ENCODE data around the gene MYO7B. TPM values are rescaled to one million over a fixed set of nuclear protein-coding genes. Genes with fewer than 3 reads are reported as not detected.

MYO7B gene
- polyA plus RNA-seq, 1 of the 3 experiments (the other 2 are of a cell fraction) = 0.08 TPM

DNA sequence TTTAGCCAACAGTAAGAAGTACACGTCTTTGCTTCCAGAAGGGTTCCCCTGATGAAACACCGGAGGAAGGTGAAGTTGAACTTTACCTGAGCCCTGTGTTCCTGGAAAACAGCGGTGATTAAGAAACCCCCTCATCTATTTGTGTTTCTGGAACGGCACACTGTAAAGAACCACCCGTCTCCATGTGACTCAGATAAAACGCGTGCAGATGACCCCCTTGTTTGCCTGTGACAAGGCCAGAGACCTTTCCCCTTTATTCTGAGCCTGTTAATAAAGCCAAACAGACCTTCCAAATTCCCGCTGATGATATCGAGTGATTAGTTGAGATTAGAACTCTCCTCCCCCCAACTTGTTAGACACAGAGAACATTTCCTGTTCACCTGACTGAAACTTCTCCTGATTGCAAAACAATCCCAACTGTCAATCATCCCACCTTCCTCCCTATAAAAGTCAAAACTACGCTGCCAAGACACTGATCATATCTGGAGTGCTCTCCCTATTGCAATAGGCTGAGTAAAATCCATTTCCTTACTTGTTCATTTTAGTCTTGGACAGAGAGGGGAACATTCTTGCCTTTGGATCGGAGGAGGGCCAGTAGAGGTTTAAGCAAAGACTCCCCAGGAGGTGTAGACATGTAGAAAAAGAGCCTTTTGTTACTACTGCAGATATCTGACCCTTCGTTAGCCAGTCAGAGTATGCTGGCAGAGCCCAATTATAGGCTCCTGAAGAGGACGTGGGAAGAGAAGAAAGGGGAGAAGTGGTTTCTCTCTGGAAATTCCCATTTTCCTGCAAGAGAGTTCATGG, 8.3 kb upstream of the MYO7B start:
- no peaks in the 10 kb centered on the region; the same call in 1 of the 2 replicates for H3K27me3 ChIP-seq (ENCODE audit: insufficient read depth)
- H3K4me3 ChIP-seq (ENCODE audit: low read depth in 2 of 2, low read length in 1 of 2) = peak overlapping the region; percentile 76 to 94
- ChIA-PET POLR2A (interaction anchor here (0.6 to 1.9 kb wide), 6 partner anchors 13 to 174 kb away, joined by 3 to 7 read pairs (median 4); partner anchors contain the start of gene SFT2D3), CTCF (interaction anchor here (0.8 to 1.6 kb wide), 7 partner anchors 9 to 203 kb away, joined by 3 to 10 read pairs (median 3); partner anchors contain the start of gene LIMS2)
- no peaks in the 10 kb centered on the region for H3F3A ChIP-seq (replicated peaks; ENCODE audit: insufficient read depth)
- H3K79me2 ChIP-seq (ENCODE audit: insufficient read depth) = peaks cover 40% of the 10 kb centered on the region
- peak overlapping the region; percentile 81 for H3K4me2 ChIP-seq
- peak overlapping the region; percentile 98 for H3K9ac ChIP-seq
- DNase-seq = peak; percentile 44
- TF ChIP-seq RFX5 (IDR thresholded peaks at IDR 0.05; ENCODE audit: low read length) (no peak), ZBTB33 (IDR thresholded peaks at IDR 0.05; ENCODE audit: borderline replicate concordance, low read depth) (0 out of 2 replicates have a peak, but pooled peaks have one; percentile 3), EZH2phosphoT487 (IDR thresholded peaks at IDR 0.05; ENCODE audit: borderline replicate concordance, low read depth) (no peak), SIN3A (IDR thresholded peaks at IDR 0.05; ENCODE audit: borderline replicate concordance, low read depth, low read length) (no peak), POLR2AphosphoS5 (IDR thresholded peaks at IDR 0.05; ENCODE audit: low read depth, low read length) (no peak), GATA2 (CRISPR knock-in tag; IDR thresholded peaks at IDR 0.05) (no peak; the same call in 1 of the 2 replicates), JUND (IDR thresholded peaks at IDR 0.05) (no peak), EP300 (IDR thresholded peaks at IDR 0.05; ENCODE audit: borderline replicate concordance in 1 of 2, low read depth in 1 of 2, low read length in 1 of 2) (no peak), TAF1 (IDR thresholded peaks at IDR 0.05; ENCODE audit: borderline replicate concordance, low read depth, low read length) (no peak), ELF1 (IDR thresholded peaks at IDR 0.05) (no peak), NRF1 (IDR thresholded peaks at IDR 0.05; ENCODE audit: low read depth, low read length) (no peak)
- TF ChIP-seq, protein P1, sequence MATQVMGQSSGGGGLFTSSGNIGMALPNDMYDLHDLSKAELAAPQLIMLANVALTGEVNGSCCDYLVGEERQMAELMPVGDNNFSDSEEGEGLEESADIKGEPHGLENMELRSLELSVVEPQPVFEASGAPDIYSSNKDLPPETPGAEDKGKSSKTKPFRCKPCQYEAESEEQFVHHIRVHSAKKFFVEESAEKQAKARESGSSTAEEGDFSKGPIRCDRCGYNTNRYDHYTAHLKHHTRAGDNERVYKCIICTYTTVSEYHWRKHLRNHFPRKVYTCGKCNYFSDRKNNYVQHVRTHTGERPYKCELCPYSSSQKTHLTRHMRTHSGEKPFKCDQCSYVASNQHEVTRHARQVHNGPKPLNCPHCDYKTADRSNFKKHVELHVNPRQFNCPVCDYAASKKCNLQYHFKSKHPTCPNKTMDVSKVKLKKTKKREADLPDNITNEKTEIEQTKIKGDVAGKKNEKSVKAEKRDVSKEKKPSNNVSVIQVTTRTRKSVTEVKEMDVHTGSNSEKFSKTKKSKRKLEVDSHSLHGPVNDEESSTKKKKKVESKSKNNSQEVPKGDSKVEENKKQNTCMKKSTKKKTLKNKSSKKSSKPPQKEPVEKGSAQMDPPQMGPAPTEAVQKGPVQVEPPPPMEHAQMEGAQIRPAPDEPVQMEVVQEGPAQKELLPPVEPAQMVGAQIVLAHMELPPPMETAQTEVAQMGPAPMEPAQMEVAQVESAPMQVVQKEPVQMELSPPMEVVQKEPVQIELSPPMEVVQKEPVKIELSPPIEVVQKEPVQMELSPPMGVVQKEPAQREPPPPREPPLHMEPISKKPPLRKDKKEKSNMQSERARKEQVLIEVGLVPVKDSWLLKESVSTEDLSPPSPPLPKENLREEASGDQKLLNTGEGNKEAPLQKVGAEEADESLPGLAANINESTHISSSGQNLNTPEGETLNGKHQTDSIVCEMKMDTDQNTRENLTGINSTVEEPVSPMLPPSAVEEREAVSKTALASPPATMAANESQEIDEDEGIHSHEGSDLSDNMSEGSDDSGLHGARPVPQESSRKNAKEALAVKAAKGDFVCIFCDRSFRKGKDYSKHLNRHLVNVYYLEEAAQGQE (IDR thresholded peaks at IDR 0.05; ENCODE audit: low read depth, low read length) = no peak
- TF ChIP-seq, protein P2, sequence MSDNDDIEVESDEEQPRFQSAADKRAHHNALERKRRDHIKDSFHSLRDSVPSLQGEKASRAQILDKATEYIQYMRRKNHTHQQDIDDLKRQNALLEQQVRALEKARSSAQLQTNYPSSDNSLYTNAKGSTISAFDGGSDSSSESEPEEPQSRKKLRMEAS (IDR thresholded peaks at IDR 0.05; ENCODE audit: low read depth) = 0 out of 2 replicates have a peak, but pooled peaks have one; percentile 3
- peaks cover 4% of the 10 kb centered on the region; the same call in 1 of the 2 replicates for H4K20me1 ChIP-seq (ENCODE audit: insufficient read depth)
- H3K9me2 ChIP-seq = no peaks in the 10 kb centered on the region
- peak overlapping the region; percentile 94 to 96 for H3K27ac ChIP-seq (ENCODE audit: low read depth in 2 of 2, low read length in 1 of 2)
- H3K9me3 ChIP-seq = no peaks in the 10 kb centered on the region
- 37% methylated on average over 13 of the region's 13 CpGs for WGBS (ENCODE audit: low lambda C conversion rate)
- H2AFZ ChIP-seq (ENCODE audit: low read depth) = peak overlapping the region; percentile 98
- peaks cover 0 to 10% of the 10 kb centered on the region in 2 experiments; a peak in 2 of 4 replicates for H3K4me1 ChIP-seq (ENCODE audit: control insufficient read depth in 1 of 2, insufficient read depth in 2 of 2, low read depth in 1 of 2, low read length in 1 of 2)
- H3K36me3 ChIP-seq (replicated peaks in 1 of 2; ENCODE audit: control insufficient read depth in 1 of 2, insufficient read depth in 2 of 2, low read length in 1 of 2) = peaks cover 9 to 20% of the 10 kb centered on the region in 2 experiments
